GM12878 (cell line): Measurements from ENCODE around the gene RFX7. TPM values are rescaled to one million over a fixed set of nuclear protein-coding genes. Genes with fewer than 3 reads are reported as not detected.

Source experiments
- ATAC-seq: fragments of 200-7000 bp; cut with Tn5 transposase; 3 replicates; pipeline ENCODE4 v1.9.1; 2020; ENCODE audit warnings: mild to moderate bottlenecking, moderate library complexity
- BruUV-seq: library from RNA; stranded (reverse); fragments of 400-500 nt; replicated peaks from 2 replicates; lab custom pipeline; 2021; lab: Mats Ljungman, UMichigan
- CTCF ChIA-PET: fragments of 300-600 bp; sonication (Branson Sonifier 250); formaldehyde crosslinking; extraction: SDS; loops from one replicate; lab custom pipeline; 2021; ENCODE audit warnings: inconsistent platforms; lab: Yijun Ruan, JAX
- POLR2A ChIA-PET: fragments of 350-600 bp; formaldehyde crosslinking; extraction: SDS; loops from one replicate; lab custom pipeline; 2021; ENCODE audit warnings: inconsistent platforms; lab: Charles Lee
- RAD21 ChIA-PET: fragments of 300-600 bp; sonication (Branson Sonifier 250); formaldehyde crosslinking; loops from one replicate; lab custom pipeline; 2023; ENCODE audit warnings: antibody characterized with exemption; ENCODE audit not compliant: unreplicated experiment; lab: Charles Lee
- SMC1A ChIA-PET: fragments of 300-600 bp; sonication (Branson Sonifier 250); formaldehyde crosslinking; loops from one replicate; lab custom pipeline; 2023; ENCODE audit not compliant: unreplicated experiment, uncharacterized antibody; lab: Charles Lee
- DNase-seq: peaks from one replicate; pipeline ENCODE4 v3.0.0-alpha.2; 2011; ENCODE audit warnings: low read depth, low spot score
- FAIRE-seq: peaks from 3 replicates; lab custom pipeline; 2011; peaks lifted over from hg19 to GRCh38; lab: Jason Lieb, UNC
- H2AFZ ChIP-seq: 2 replicates; pipeline ENCODE4 v1.6.0; 2011; ENCODE audit warnings: low read depth, low read length, control low read depth; ENCODE audit not compliant: control insufficient read depth
- H3K27ac ChIP-seq: 2 replicates; pipeline ENCODE4 v1.5.1; 2011; ENCODE audit warnings: control low read depth; ENCODE audit not compliant: control insufficient read depth, insufficient read depth
- H3K27me3 ChIP-seq, 2 experiments: replicated peaks in 1 of 2; 2 replicates each; pipeline versions ENCODE4 v1.6.0 to v1.6.1; 2011; ENCODE audit warnings: low read length in 1 of 2; ENCODE audit not compliant: control insufficient read depth in 2 of 2, insufficient read depth in 2 of 2
- H3K36me3 ChIP-seq, 2 experiments: 2 replicates each; pipeline ENCODE4 v1.5.1; 2011; ENCODE audit warnings: low read length in 1 of 2; ENCODE audit not compliant: control insufficient read depth in 2 of 2, insufficient read depth in 2 of 2
- H3K4me1 ChIP-seq: 2 replicates; pipeline ENCODE4 v1.6.1; 2011; ENCODE audit warnings: mild to moderate bottlenecking, low read length, moderate library complexity, mixed read lengths; ENCODE audit not compliant: control insufficient read depth, insufficient read depth
- H3K4me2 ChIP-seq: 2 replicates; pipeline ENCODE4 v1.6.0; 2011; ENCODE audit warnings: control low read depth; ENCODE audit not compliant: control insufficient read depth, insufficient read depth
- H3K4me3 ChIP-seq: fragments of 200-600 bp; sonication (generic); 2 replicates; pipeline ENCODE4 v1.5.1; 2016
- H3K79me2 ChIP-seq: 2 replicates; pipeline ENCODE4 v1.6.0; 2011; ENCODE audit warnings: low read length; ENCODE audit not compliant: control insufficient read depth, insufficient read depth
- H3K9ac ChIP-seq: 2 replicates; pipeline ENCODE4 v1.8.0; 2011; ENCODE audit warnings: low read length, control low read depth, mixed read lengths; ENCODE audit not compliant: control insufficient read depth, insufficient read depth
- H3K9me3 ChIP-seq: replicated peaks from 3 replicates; pipeline ENCODE4 v1.5.1; 2011; ENCODE audit warnings: mild to moderate bottlenecking, low read length; ENCODE audit not compliant: control insufficient read depth, insufficient read depth
- H4K20me1 ChIP-seq: 2 replicates; pipeline ENCODE4 v1.6.0; 2011; ENCODE audit not compliant: control insufficient read depth, insufficient read depth
- BHLHE40 ChIP-seq, 2 experiments: fragments of 450-650 bp in 1 of 2; IDR thresholded peaks; 2 replicates each; pipeline ENCODE4 v1.6.1; 2011 to 2017; ENCODE audit warnings: low read depth in 2 of 2, borderline replicate concordance in 1 of 2, improper control_type of control experiment in 1 of 2, low read length in 1 of 2, mild to moderate bottlenecking in 1 of 2
- E4F1 ChIP-seq: fragments of 450-650 bp; IDR thresholded peaks from 2 replicates; pipeline ENCODE4 v1.6.1; 2018; ENCODE audit warnings: borderline replicate concordance, mild to moderate bottlenecking; ENCODE audit not compliant: partially characterized antibody
- NBN ChIP-seq: fragments of 450-650 bp; IDR thresholded peaks from 2 replicates; pipeline ENCODE4 v1.6.1; 2016
- RAD51 ChIP-seq: fragments of 450-650 bp; IDR thresholded peaks from 2 replicates; pipeline ENCODE4 v1.6.1; 2016; ENCODE audit warnings: moderate library complexity, mild to moderate bottlenecking, inconsistent platforms
- USF1 ChIP-seq: IDR thresholded peaks from 2 replicates; pipeline ENCODE4 v1.6.1; 2011; ENCODE audit warnings: borderline replicate concordance, low read depth, mild to moderate bottlenecking, moderate library complexity, mixed read lengths, low read length; ENCODE audit not compliant: insufficient read depth; ENCODE audit errors: extremely low read length
- ZNF24 ChIP-seq: fragments of 450-650 bp; IDR thresholded peaks from 2 replicates; pipeline ENCODE4 v1.6.1; 2017; ENCODE audit warnings: antibody characterized with exemption, mild to moderate bottlenecking
- ZNF274 ChIP-seq: IDR thresholded peaks from one replicate; pipeline ENCODE4 v1.8.0; 2011; ENCODE audit not compliant: insufficient read length, insufficient read depth
- WGBS: methylation state at CpG from one replicate; pipeline ENCODE4 v1.1.6; 2016; ENCODE audit warnings: low lambda C conversion rate; ENCODE audit not compliant: insufficient replicate concordance, insufficient coverage; ENCODE audit errors: missing lambda C conversion rate; 5-methylcytosine and 5-hydroxymethylcytosine counted together
- in situ Hi-C: fragments of 300-500 bp; cut with MboI; formaldehyde crosslinking; loops from 9 replicates; pipeline ENCODE4 v1.14.3; 2018; ENCODE audit warnings: mixed read lengths
- intact Hi-C: fragments of 100-400 bp; cut with micrococcal nuclease; formaldehyde crosslinking; loops from one replicate; pipeline ENCODE4 v1.14.2; 2022; ENCODE audit not compliant: unreplicated experiment
- polyA plus RNA-seq, 11 experiments: library from polyadenylated mRNA; depleted of rRNA in 4 of 11; unstranded in 6 of 11; stranded (reverse) in 5 of 11; fragments of >200 nt; fragmentation: Nextera tagmentation in 4 of 11; fragmentation: Illumina TruSeq in 1 of 11; extraction: Ambion mirVana in 4 of 11; extraction: Trizol in 1 of 11; gene quantifications; 1 replicate in 1 of 11; 2 replicates in 10 of 11; pipeline versions ENCODE4 v1.2.1 to v1.2.3, GENCODE V29; 2011 to 2016; ENCODE audit warnings: inconsistent platforms in 2 of 11, missing spikeins in 2 of 11, low read depth in 1 of 11
- total RNA-seq, 4 experiments: library from RNA; depleted of rRNA in 3 of 4; stranded (reverse); fragments of >200 nt in 3 of 4; fragmentation: Illumina TruSeq in 1 of 4; extraction: Trizol in 1 of 4; gene quantifications; 2 replicates each; pipeline versions ENCODE4 v1.2.1 to v1.2.3, GENCODE V29; 2013 to 2021
- TF ChIP-seq, protein P1 (sequence below): fragments of 450-650 bp; IDR thresholded peaks from 2 replicates; pipeline ENCODE4 v1.6.1; 2014; ENCODE audit warnings: mild to moderate bottlenecking

Gene RFX7
- total and polyA plus RNA-seq, 10 of the 15 experiments (the other 5 are each of a cell fraction or from before 2014, with no cell fraction given), result 3.2 to 31.4 (median 10.7) TPM

DNA sequence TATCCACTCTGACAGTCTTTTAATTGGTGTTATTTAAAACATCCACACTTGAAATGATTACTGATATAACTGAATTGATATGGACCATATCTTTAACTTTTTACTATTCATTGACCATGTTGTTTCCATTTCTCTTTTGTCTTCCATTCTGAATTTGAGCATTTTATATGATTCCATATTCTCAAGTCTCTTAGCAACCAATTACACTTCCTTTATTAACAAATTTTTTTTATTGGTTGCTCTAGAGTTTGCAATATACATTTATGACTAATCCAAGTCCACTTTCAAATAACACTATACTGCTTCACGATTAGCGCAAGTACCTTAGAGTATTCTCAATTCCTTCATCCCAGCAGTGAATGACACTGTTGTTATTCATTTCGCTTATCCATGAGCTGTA lies 16.4 kb downstream of the RFX7 start:
- Histone ChIP-seq H3K4me3 (no peak overlapping the region), H3K4me2 (no peak overlapping the region), H3K36me3 (peaks cover 4 to 14% of the 10 kb centered on the region in 2 experiments; a peak in 3 of 4 replicates), H4K20me1 (no peaks in the 10 kb centered on the region), H3K4me1 (no peaks in the 10 kb centered on the region), H3K27me3 (no peaks in the 10 kb centered on the region), H3K9ac (no peak overlapping the region)
- 98% methylated on average over 3 of the region's 3 CpGs for WGBS
- CTCF ChIA-PET, result no interaction called here
- no peak for DNase-seq
- no TSS peak for BruUV-seq
- in situ Hi-C loops, result no loop called here
- intact Hi-C loops, result no loop called here
- TF ChIP-seq ZNF24, result no peak
- no peak for TF ChIP-seq USF1
- TF ChIP-seq BHLHE40 (IDR thresholded peaks at IDR 0.05; ENCODE audit: borderline replicate concordance in 1 of 2, low read depth in 2 of 2, low read length in 1 of 2), result no peak
- no peak for TF ChIP-seq NBN
- TF ChIP-seq RAD51, result no peak
- TF ChIP-seq ZNF274, result no peak
- TF ChIP-seq, protein P1, sequence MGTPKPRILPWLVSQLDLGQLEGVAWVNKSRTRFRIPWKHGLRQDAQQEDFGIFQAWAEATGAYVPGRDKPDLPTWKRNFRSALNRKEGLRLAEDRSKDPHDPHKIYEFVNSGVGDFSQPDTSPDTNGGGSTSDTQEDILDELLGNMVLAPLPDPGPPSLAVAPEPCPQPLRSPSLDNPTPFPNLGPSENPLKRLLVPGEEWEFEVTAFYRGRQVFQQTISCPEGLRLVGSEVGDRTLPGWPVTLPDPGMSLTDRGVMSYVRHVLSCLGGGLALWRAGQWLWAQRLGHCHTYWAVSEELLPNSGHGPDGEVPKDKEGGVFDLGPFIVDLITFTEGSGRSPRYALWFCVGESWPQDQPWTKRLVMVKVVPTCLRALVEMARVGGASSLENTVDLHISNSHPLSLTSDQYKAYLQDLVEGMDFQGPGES, result no peak
- TF ChIP-seq E4F1, result no peak
- TF ChIP-seq, all 136 proteins: peak for 0
- Histone ChIP-seq H3K27ac (no peak overlapping the region), H2AFZ (no peak overlapping the region), H3K79me2 (peaks cover 6% of the 10 kb centered on the region), H3K9me3 (peaks cover 50% of the 10 kb centered on the region)
- ChIA-PET RAD21 (no interaction called here), POLR2A (no interaction called here), SMC1A (no interaction called here)
- no peak for ATAC-seq
- FAIRE-seq, result no peak
